Neural cell (in vitro differentiated cells): ENCODE data around the gene LHPP. TPM values are rescaled to one million over a fixed set of nuclear protein-coding genes. Genes with fewer than 3 reads are reported as not detected.

ENCODE experiments used
- H2AFZ ChIP-seq: fragments of 200-600, 300-800 bp; sonication (generic), shearing (Covaris generic); 2 replicates; pipeline ENCODE4 v1.6.0; 2014; ENCODE audit warnings: low read depth, mild to moderate bottlenecking, antibody characterized with exemption, low read length, moderate library complexity
- H3F3A ChIP-seq: fragments of 200-600 bp; shearing (Covaris generic); 2 replicates; pipeline ENCODE4 v1.6.1; 2016; ENCODE audit warnings: mild to moderate bottlenecking, moderate library complexity, mixed read lengths, antibody characterized with exemption, low read length; ENCODE audit not compliant: insufficient read depth, poor library complexity, severe bottlenecking
- H3K27ac ChIP-seq: fragments of 200-600, 300-800 bp; sonication (generic), shearing (Covaris generic); 2 replicates; pipeline ENCODE4 v1.5.1; 2014; ENCODE audit warnings: mild to moderate bottlenecking, low read length, moderate library complexity
- H3K27me3 ChIP-seq: fragments of 300-800, 200-600 bp; sonication (generic), shearing (Covaris generic); 2 replicates; pipeline ENCODE4 v1.6.0; 2014; ENCODE audit warnings: mild to moderate bottlenecking, low read depth, low read length, moderate library complexity; ENCODE audit not compliant: insufficient read depth
- H3K36me3 ChIP-seq: fragments of 300-800, 200-600 bp; sonication (generic), shearing (Covaris generic); 2 replicates; pipeline ENCODE4 v1.5.1; 2014; ENCODE audit warnings: mild to moderate bottlenecking, antibody characterized with exemption, low read length, moderate library complexity; ENCODE audit not compliant: insufficient read depth
- H3K4me2 ChIP-seq: fragments of 300-800, 200-600 bp; sonication (generic), shearing (Covaris generic); 2 replicates; pipeline ENCODE4 v1.6.0; 2014; ENCODE audit warnings: mild to moderate bottlenecking, low read length
- H3K4me3 ChIP-seq: fragments of 300-800, 200-600 bp; sonication (generic), shearing (Covaris generic); 2 replicates; pipeline ENCODE4 v1.5.1; 2014; ENCODE audit warnings: mild to moderate bottlenecking, low read length, moderate library complexity
- H3K79me2 ChIP-seq: fragments of 200-600 bp; shearing (Covaris generic); replicated peaks from 2 replicates; pipeline ENCODE4 v1.6.0; 2014; ENCODE audit warnings: mild to moderate bottlenecking, low read length, moderate library complexity; ENCODE audit not compliant: insufficient read depth
- H3K9ac ChIP-seq: fragments of 300-800, 200-600 bp; sonication (generic), shearing (Covaris generic); 2 replicates; pipeline ENCODE4 v1.6.1; 2016; ENCODE audit warnings: mild to moderate bottlenecking, low read length, mixed read lengths
- H3K9me2 ChIP-seq: fragments of 200-600 bp; shearing (Covaris generic); 2 replicates; pipeline ENCODE4 v1.6.1; 2016; ENCODE audit warnings: mild to moderate bottlenecking, low read length, mixed read lengths; ENCODE audit not compliant: insufficient read depth
- H3K9me3 ChIP-seq: fragments of 200-600, 300-800 bp; sonication (generic), shearing (Covaris generic); 2 replicates; pipeline ENCODE4 v1.6.1; 2016; ENCODE audit warnings: mild to moderate bottlenecking, mixed run types, low read length, moderate library complexity, mixed read lengths
- H4K20me1 ChIP-seq: fragments of 200-600 bp; shearing (Covaris generic); 2 replicates; pipeline ENCODE4 v1.6.1; 2016; ENCODE audit warnings: mild to moderate bottlenecking, mixed run types; ENCODE audit not compliant: insufficient read depth
- EP300 ChIP-seq: fragments of 450-650 bp; conservative IDR thresholded peaks from 2 replicates; pipeline ENCODE4 v1.6.1; 2014; ENCODE audit warnings: antibody characterized with exemption, mild to moderate bottlenecking, moderate library complexity; ENCODE audit not compliant: poor library complexity, severe bottlenecking
- EZH2 ChIP-seq: fragments of 200-600, 300-800 bp; shearing (Covaris generic), sonication (generic); IDR thresholded peaks from 2 replicates; pipeline ENCODE4 v1.6.1; 2014; ENCODE audit warnings: antibody characterized with exemption, low read length, borderline replicate concordance, mild to moderate bottlenecking; ENCODE audit not compliant: insufficient read depth, poor library complexity, severe bottlenecking
- MXI1 ChIP-seq: fragments of 450-650 bp; conservative IDR thresholded peaks from 2 replicates; pipeline ENCODE4 v1.6.1; 2014; ENCODE audit warnings: antibody characterized with exemption, mild to moderate bottlenecking; ENCODE audit not compliant: poor library complexity, severe bottlenecking
- POLR2AphosphoS5 ChIP-seq: IDR thresholded peaks from 2 replicates; pipeline ENCODE4 v1.6.1; 2012
- RAD21 ChIP-seq: fragments of 450-650 bp; conservative IDR thresholded peaks from 2 replicates; pipeline ENCODE4 v1.6.1; 2014; ENCODE audit warnings: antibody characterized with exemption, mild to moderate bottlenecking, moderate library complexity
- REST ChIP-seq: IDR thresholded peaks from 2 replicates; pipeline ENCODE4 v1.6.1; 2012; ENCODE audit warnings: borderline replicate concordance
- SMC3 ChIP-seq: fragments of 450-650 bp; conservative IDR thresholded peaks from 2 replicates; pipeline ENCODE4 v1.6.1; 2014; ENCODE audit warnings: antibody characterized with exemption, mild to moderate bottlenecking, moderate library complexity; ENCODE audit not compliant: poor library complexity
- TAF1 ChIP-seq: IDR thresholded peaks from 2 replicates; pipeline ENCODE4 v1.6.1; 2012; ENCODE audit warnings: low read depth
- polyA plus RNA-seq: library from polyadenylated mRNA; depleted of rRNA; stranded (reverse); fragments of >200 nt; gene quantifications from 2 replicates; pipeline ENCODE4 v1.2.3, GENCODE V29; 2014
- TF ChIP-seq, protein P1 (sequence below): fragments of 450-650 bp; IDR thresholded peaks from 2 replicates; pipeline ENCODE4 v1.5.1; 2014; ENCODE audit warnings: antibody characterized with exemption, mild to moderate bottlenecking, moderate library complexity; ENCODE audit not compliant: poor library complexity, severe bottlenecking

LHPP gene
- polyA plus RNA-seq, 1 donor from 2014 or later, result 16.0 TPM

DNA sequence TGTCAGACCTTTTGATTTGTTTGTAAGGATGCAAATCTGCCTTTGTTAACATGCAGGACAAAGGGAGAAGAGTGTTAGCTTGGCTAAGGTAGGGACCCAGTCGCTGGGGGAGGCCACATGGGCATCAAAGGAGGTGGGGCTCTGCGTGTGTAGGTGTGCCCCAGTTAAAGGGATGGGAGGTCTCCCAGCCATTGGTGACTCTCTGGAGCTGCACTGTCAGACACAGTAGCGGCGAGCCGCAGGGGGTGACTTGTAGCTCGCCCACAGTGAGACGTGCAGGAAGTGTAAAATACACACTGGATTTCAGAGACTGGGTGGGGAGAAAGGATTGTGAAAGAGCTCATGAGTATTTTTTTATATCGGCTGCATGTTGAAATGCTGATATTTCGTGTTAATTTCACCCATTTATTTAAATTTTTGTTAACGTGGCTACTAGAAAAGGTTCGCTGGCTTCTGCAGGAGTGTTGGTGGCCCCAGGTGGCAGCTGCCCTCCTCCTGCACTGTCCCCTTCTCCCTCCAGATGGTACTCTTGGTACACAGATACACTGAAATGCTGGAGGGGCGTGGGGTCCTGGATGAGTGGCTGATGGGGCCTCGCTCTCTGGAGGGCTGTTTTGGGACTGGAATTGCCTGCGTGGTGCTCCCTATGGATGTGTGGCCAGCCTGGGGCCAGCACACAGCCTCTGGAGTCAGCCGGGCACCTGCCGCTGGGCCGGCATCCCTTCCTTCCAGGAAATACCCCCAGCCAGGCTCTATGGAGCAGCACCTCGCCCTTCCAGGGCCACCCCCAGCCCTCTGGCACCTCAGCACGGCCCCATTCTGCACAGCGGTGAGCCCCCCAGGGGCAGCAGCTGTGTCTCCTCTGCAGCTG, 59.2 kb downstream of the LHPP start:
- no peaks in the 10 kb centered on the region for H4K20me1 ChIP-seq
- TF ChIP-seq, protein P1, sequence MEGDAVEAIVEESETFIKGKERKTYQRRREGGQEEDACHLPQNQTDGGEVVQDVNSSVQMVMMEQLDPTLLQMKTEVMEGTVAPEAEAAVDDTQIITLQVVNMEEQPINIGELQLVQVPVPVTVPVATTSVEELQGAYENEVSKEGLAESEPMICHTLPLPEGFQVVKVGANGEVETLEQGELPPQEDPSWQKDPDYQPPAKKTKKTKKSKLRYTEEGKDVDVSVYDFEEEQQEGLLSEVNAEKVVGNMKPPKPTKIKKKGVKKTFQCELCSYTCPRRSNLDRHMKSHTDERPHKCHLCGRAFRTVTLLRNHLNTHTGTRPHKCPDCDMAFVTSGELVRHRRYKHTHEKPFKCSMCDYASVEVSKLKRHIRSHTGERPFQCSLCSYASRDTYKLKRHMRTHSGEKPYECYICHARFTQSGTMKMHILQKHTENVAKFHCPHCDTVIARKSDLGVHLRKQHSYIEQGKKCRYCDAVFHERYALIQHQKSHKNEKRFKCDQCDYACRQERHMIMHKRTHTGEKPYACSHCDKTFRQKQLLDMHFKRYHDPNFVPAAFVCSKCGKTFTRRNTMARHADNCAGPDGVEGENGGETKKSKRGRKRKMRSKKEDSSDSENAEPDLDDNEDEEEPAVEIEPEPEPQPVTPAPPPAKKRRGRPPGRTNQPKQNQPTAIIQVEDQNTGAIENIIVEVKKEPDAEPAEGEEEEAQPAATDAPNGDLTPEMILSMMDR, result no peak
- TF ChIP-seq REST (no peak), POLR2AphosphoS5 (no peak), EZH2 (no peak), TAF1 (no peak), SMC3 (no peak), MXI1 (no peak), RAD21 (no peak), EP300 (no peak)
- H3K27ac ChIP-seq, result no peak overlapping the region

GRCh38 chr10:124521429-124521871, 59.8 kb downstream of the LHPP start:
- Histone ChIP-seq H3K4me3 (no peak overlapping the region), H3K9me2 (no peaks in the 10 kb centered on the region), H2AFZ (no peak overlapping the region), H3K27ac (no peak overlapping the region), H3K9me3 (no peaks in the 10 kb centered on the region), H4K20me1 (no peaks in the 10 kb centered on the region), H3K36me3 (no peaks in the 10 kb centered on the region), H3K9ac (no peak overlapping the region), H3K79me2 (no peaks in the 10 kb centered on the region), H3K27me3 (no peaks in the 10 kb centered on the region), H3K4me2 (no peak overlapping the region), H3F3A (no peaks in the 10 kb centered on the region)
- no peak for TF ChIP-seq EP300
- TF ChIP-seq POLR2AphosphoS5, result no peak
- TF ChIP-seq REST, result no peak
- TF ChIP-seq EZH2, result no peak
- TF ChIP-seq RAD21, result no peak
- no peak for TF ChIP-seq SMC3
- no peak for TF ChIP-seq MXI1
- TF ChIP-seq, protein P1, result no peak
- no peak for TF ChIP-seq TAF1

More for the DNA sequence above, 59.2 kb downstream of the LHPP start:
- Histone ChIP-seq H3K9me2 (no peaks in the 10 kb centered on the region), H3K4me3 (no peak overlapping the region), H3F3A (no peaks in the 10 kb centered on the region), H3K36me3 (no peaks in the 10 kb centered on the region), H3K79me2 (no peaks in the 10 kb centered on the region), H3K9me3 (no peaks in the 10 kb centered on the region), H3K4me2 (no peak overlapping the region), H2AFZ (no peak overlapping the region), H3K9ac (no peak overlapping the region), H3K27me3 (no peaks in the 10 kb centered on the region)
